Muscle of arm (tissue), 12 donors: ENCODE data around the gene OR52A5. TPM values are rescaled to one million over a fixed set of nuclear protein-coding genes. Genes with fewer than 3 reads are reported as not detected.

Source experiments
- DNase-seq: peaks from one replicate; pipeline ENCODE4 v3.0.0-alpha.2; 2013
- polyA plus RNA-seq, 12 donors: library from polyadenylated mRNA; unstranded; fragments of 120-200 nt; gene quantifications; one replicate each; pipeline ENCODE4 v1.2.1, GENCODE V29; 2013; ENCODE audit not compliant: insufficient read length in 12 of 12

OR52A5 gene
- polyA plus RNA-seq, 12 donors, result not detected

GRCh38 chr11:5117588-5117987 is 20.6 kb downstream of the OR52A5 start:
- no peak for DNase-seq

- DNase-seq, result no peak
Measured at GRCh38 chr11:5115339-5115738, 22.8 kb downstream of the OR52A5 start.

DNA sequence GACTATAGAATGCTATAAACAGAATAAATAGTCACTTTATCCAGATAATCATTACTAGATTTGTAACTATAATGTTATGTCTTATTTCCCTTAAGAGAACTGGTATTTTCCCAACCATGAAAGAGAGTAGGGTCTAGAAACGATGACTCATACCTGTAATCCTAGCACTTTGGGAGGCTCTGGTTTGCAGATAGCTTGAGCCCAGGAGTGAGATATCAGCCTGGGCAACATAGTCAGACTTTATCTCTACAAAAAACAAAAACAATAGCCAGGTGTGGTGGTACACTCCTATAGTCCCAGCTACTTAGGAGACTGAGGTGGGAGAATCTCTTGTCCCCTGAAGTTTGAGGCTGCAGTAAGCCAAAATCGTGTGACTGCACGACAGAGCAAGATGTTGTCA is 30.9 kb downstream of the OR52A5 start:
- no peak for DNase-seq

GRCh38 chr11:5103066-5103465 is 35.1 kb downstream of the OR52A5 start:
- no peak for DNase-seq

GRCh38 chr11:5102246-5102645 is 35.9 kb downstream of the OR52A5 start:
- no peak for DNase-seq

- no peak for DNase-seq
Measured at GRCh38 chr11:5096011-5096410, 42.1 kb downstream of the OR52A5 start.

- DNase-seq, result no peak
Measured at GRCh38 chr11:5092821-5093585, 45.2 kb downstream of the OR52A5 start.

DNA sequence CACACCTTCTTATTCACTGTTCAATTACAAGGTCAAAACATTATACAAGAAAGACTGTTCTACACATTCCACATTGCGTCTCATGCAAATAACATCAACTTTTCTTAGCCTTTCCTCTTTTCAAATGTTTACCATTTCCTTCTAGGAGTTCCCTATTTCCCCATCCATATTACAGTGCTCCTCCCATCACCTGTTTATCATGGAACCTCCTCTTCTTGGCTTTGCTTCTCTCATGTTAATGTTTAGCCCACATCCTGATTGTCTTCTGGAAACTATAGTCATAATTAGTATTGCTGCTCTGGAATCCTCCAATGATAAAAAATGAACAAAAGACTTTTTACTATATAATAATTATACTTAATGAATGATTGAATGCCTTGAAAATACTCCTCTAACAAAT is 47.5 kb downstream of the OR52A5 start:
- no peak for DNase-seq

DNA sequence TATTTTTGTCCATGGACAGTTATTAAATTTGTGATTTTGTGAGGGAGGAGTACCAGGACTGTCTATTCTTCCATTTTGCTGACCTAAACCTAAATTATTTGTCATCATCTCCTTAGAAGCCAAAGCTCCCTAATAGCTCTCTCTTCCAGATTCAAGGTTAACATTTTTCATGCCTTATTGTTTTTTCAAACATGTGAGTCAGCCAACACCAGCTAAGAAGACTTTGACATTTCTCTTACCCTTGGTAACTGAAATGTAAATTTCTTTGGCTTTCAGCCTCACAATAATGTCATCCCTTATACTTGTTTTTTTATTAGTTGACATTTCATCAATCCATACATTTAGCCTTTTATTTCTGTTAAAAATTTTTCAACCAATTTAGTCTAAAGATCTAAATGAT is 49.6 kb downstream of the OR52A5 start:
- DNase-seq, result no peak

GRCh38 chr11:5083602-5084001 is 54.6 kb downstream of the OR52A5 start:
- DNase-seq, result no peak

- no peak for DNase-seq
Measured at GRCh38 chr11:5081405-5081804, 56.8 kb downstream of the OR52A5 start.

Other genes starting within 250 kb of the OR52A5 start
- gene OR51A7, start 234.6 kb downstream of the OR52A5 start, polyA plus RNA-seq, result not detected
- gene OR51G2, start 219.0 kb downstream of the OR52A5 start, polyA plus RNA-seq, result not detected
- gene OR51G1, start 214.0 kb downstream of the OR52A5 start, polyA plus RNA-seq, result not detected
- gene OR51A4, start 190.8 kb downstream of the OR52A5 start, polyA plus RNA-seq, result not detected
- not detected for gene OR51A2, start 182.6 kb downstream of the OR52A5 start, polyA plus RNA-seq
- under 1 TPM in 2 of 12 donors, not detected in 10; 0.03 TPM for gene OR51L1, start 143.5 kb downstream of the OR52A5 start, polyA plus RNA-seq
- not detected for gene OR52J3, start 91.8 kb downstream of the OR52A5 start, polyA plus RNA-seq
- gene OR52E2, start 78.7 kb downstream of the OR52A5 start, polyA plus RNA-seq, result not detected
- gene OR52E1, start 68.8 kb downstream of the OR52A5 start, polyA plus RNA-seq, result not detected
- under 1 TPM in 6 of 12 donors, not detected in 6; 0.01 to 0.03 (median 0.02) TPM for gene OR52A1, start 16.4 kb upstream of the OR52A5 start, polyA plus RNA-seq
- not detected for gene OR51V1, start 62.3 kb upstream of the OR52A5 start, polyA plus RNA-seq
- 1,000 to 10,000 TPM in 2 of 12 donors, 100 to 1,000 TPM in 9, not detected in 1; 100 to 1,375 (median 373) TPM for gene HBB, start 88.7 kb upstream of the OR52A5 start, polyA plus RNA-seq
- under 1 TPM in 7 of 12 donors, not detected in 5; 0.25 to 0.80 (median 0.38) TPM for gene HBD, start 96.1 kb upstream of the OR52A5 start, polyA plus RNA-seq
- 1,000 to 10,000 TPM in 2 of 12 donors, 100 to 1,000 TPM in 3, 10 to 100 TPM in 2, 1 to 10 TPM in 4, not detected in 1; 4.2 to 8,722 (median 70.4) TPM for gene HBG1, start 111.5 kb upstream of the OR52A5 start, polyA plus RNA-seq
- over 10,000 TPM in 2 of 12 donors, 1,000 to 10,000 TPM in 9, 100 to 1,000 TPM in 1; 964 to 18,217 (median 4,493) TPM for gene HBG2, start 116.4 kb upstream of the OR52A5 start, polyA plus RNA-seq
- 10 to 100 TPM in 7 of 12 donors, 1 to 10 TPM in 4, not detected in 1; 1.4 to 85.4 (median 19.9) TPM for gene HBE1, start 131.6 kb upstream of the OR52A5 start, polyA plus RNA-seq
- under 1 TPM in 1 of 12 donors, not detected in 11; 0.33 TPM for gene OR51B4, start 163.6 kb upstream of the OR52A5 start, polyA plus RNA-seq
- not detected for gene OR51B2, start 185.9 kb upstream of the OR52A5 start, polyA plus RNA-seq
- gene OR51B5, start 205.2 kb upstream of the OR52A5 start, polyA plus RNA-seq, result under 1 TPM in 6 of 12 donors, not detected in 6; 0.14 to 0.37 (median 0.19) TPM
- gene OR51B6, start 213.2 kb upstream of the OR52A5 start, polyA plus RNA-seq, result not detected
- not detected for gene OR51M1, start 245.5 kb upstream of the OR52A5 start, polyA plus RNA-seq